HepG2 (cell line): ENCODE data around the gene CREBBP. TPM values are rescaled to one million over a fixed set of nuclear protein-coding genes. Genes with fewer than 3 reads are reported as not detected.

Experiments
- ATAC-seq: fragments of 200-7000 bp; cut with Tn5 transposase; 3 replicates; pipeline ENCODE4 v1.9.1; 2020; ENCODE audit warnings: mild to moderate bottlenecking, moderate library complexity
- BruUV-seq: library from RNA; stranded (reverse); fragments of 400-500 nt; replicated peaks from 2 replicates; lab custom pipeline; 2021; lab: Mats Ljungman, UMichigan
- CTCF ChIA-PET: fragments of 300-600 bp; formaldehyde crosslinking; extraction: SDS; loops from one replicate; lab custom pipeline; 2021; ENCODE audit warnings: low total read pairs, inconsistent platforms, low intra/inter-chr PET ratio; lab: Yijun Ruan, JAX
- POLR2A ChIA-PET: fragments of 350-600 bp; sonication (Branson Sonifier 250); formaldehyde crosslinking; loops from one replicate; lab custom pipeline; 2020; ENCODE audit warnings: antibody characterized with exemption, inconsistent platforms; lab: Yijun Ruan, JAX
- DNase-seq: peaks from one replicate; pipeline ENCODE4 v3.0.0-alpha.2; 2015; ENCODE audit warnings: low spot score
- FAIRE-seq: peaks from 3 replicates; lab custom pipeline; 2011; peaks lifted over from hg19 to GRCh38; lab: Jason Lieb, UNC
- H2AFZ ChIP-seq: one replicate; pipeline ENCODE4 v1.6.1; 2011; ENCODE audit warnings: low read length, inconsistent platforms
- H3K27ac ChIP-seq: fragments of 300-600 bp; 3 replicates; pipeline ENCODE4 v1.8.0; 2011; ENCODE audit warnings: mixed run types, mild to moderate bottlenecking, mixed read lengths, low read length, inconsistent platforms; ENCODE audit not compliant: insufficient read depth; ENCODE audit errors: extremely low read length
- H3K27me3 ChIP-seq, 2 experiments: fragments of 200-600 bp in 1 of 2; 2 replicates in 1 of 2; 3 replicates in 1 of 2; pipeline versions ENCODE4 v1.6.0 to v1.8.0; 2011; ENCODE audit warnings: low read length in 2 of 2, mild to moderate bottlenecking in 2 of 2, moderate library complexity in 2 of 2, inconsistent platforms in 1 of 2; ENCODE audit not compliant: insufficient read depth in 2 of 2, control insufficient read depth in 1 of 2
- H3K36me3 ChIP-seq, 2 experiments: fragments of 200-600 bp in 1 of 2; replicated peaks in 1 of 2; 2 replicates in 1 of 2; 3 replicates in 1 of 2; pipeline versions ENCODE4 v1.5.1 to v1.8.0; 2011; ENCODE audit warnings: low read length in 2 of 2, inconsistent platforms in 1 of 2; ENCODE audit not compliant: insufficient read depth in 2 of 2, control insufficient read depth in 1 of 2
- H3K4me1 ChIP-seq: 2 replicates; pipeline ENCODE4 v1.5.1; 2012; ENCODE audit warnings: low read length, inconsistent platforms; ENCODE audit not compliant: insufficient read depth
- H3K4me2 ChIP-seq: 2 replicates; pipeline ENCODE4 v1.6.0; 2011; ENCODE audit warnings: low read depth, low read length, inconsistent platforms
- H3K4me3 ChIP-seq, 3 experiments: fragments of 200-600 bp in 1 of 3; sonication (generic), shearing (Covaris generic) in 1 of 3; replicated peaks in 1 of 3; 2 replicates each; pipeline ENCODE4 v1.5.1; 2011 to 2016; ENCODE audit warnings: low read length in 3 of 3, inconsistent platforms in 2 of 3, low read depth in 2 of 3, mild to moderate bottlenecking in 2 of 3, control low read depth in 1 of 3, mixed read lengths in 1 of 3; ENCODE audit not compliant: insufficient read depth in 1 of 3
- H3K79me2 ChIP-seq: one replicate; pipeline ENCODE4 v1.6.1; 2011; ENCODE audit warnings: low read length, inconsistent platforms; ENCODE audit not compliant: insufficient read depth
- H3K9ac ChIP-seq: 2 replicates; pipeline ENCODE4 v1.6.0; 2011; ENCODE audit warnings: mild to moderate bottlenecking, low read depth, low read length, inconsistent platforms; ENCODE audit not compliant: insufficient read depth
- H3K9me3 ChIP-seq: 2 replicates; pipeline ENCODE4 v1.5.1; 2012; ENCODE audit warnings: mild to moderate bottlenecking, low read length
- H4K20me1 ChIP-seq: 2 replicates; pipeline ENCODE4 v1.6.0; 2011; ENCODE audit warnings: inconsistent platforms, mild to moderate bottlenecking, low read length, moderate library complexity; ENCODE audit not compliant: insufficient read depth
- ISX ChIP-seq: sonication (generic); formaldehyde crosslinking; conservative IDR thresholded peaks from 2 replicates; pipeline ENCODE4 v1.5.0; 2020; ENCODE audit warnings: missing genetic modification reagents
- RBFOX2 ChIP-seq: fragments of 200-400 bp; formaldehyde crosslinking; IDR thresholded peaks from 2 replicates; pipeline ENCODE4 v1.6.1; 2017; ENCODE audit warnings: low read depth, mild to moderate bottlenecking, low read length
- ZKSCAN5 ChIP-seq: sonication (generic); formaldehyde crosslinking; IDR thresholded peaks from 2 replicates; pipeline ENCODE4 v1.5.1; 2020; ENCODE audit warnings: mild to moderate bottlenecking, missing genetic modification reagents
- ZNF224 ChIP-seq: sonication (generic); formaldehyde crosslinking; IDR thresholded peaks from 2 replicates; pipeline ENCODE4 v1.5.0; 2020; ENCODE audit warnings: mild to moderate bottlenecking, missing genetic modification reagents
- ZNF616 ChIP-seq: sonication (generic); formaldehyde crosslinking; IDR thresholded peaks from 2 replicates; pipeline ENCODE4 v1.5.0; 2020; ENCODE audit warnings: low read depth, mild to moderate bottlenecking, missing genetic modification reagents
- ZNF83 ChIP-seq: sonication (generic); formaldehyde crosslinking; IDR thresholded peaks from 2 replicates; pipeline ENCODE4 v1.4.0; 2020; ENCODE audit warnings: missing genetic modification reagents, mild to moderate bottlenecking, borderline replicate concordance
- WGBS: methylation state at CpG from one replicate; pipeline ENCODE4 v1.1.6; 2017; ENCODE audit warnings: low lambda C conversion rate; 5-methylcytosine and 5-hydroxymethylcytosine counted together
- in situ Hi-C: cut with HindIII; loops from 2 replicates; pipeline ENCODE4 v1.10.0; 2017; ENCODE audit warnings: low pct_unique_long_range_greater_than_20kb; ENCODE audit not compliant: extremely low pct_ligation_motif_present
- intact Hi-C: fragments of 100-400 bp; cut with micrococcal nuclease; formaldehyde crosslinking; loops from one replicate; pipeline ENCODE4 v1.10.0; 2022; ENCODE audit not compliant: unreplicated experiment
- polyA plus RNA-seq, 8 experiments: library from polyadenylated mRNA; depleted of rRNA in 3 of 8; stranded (reverse) in 7 of 8; unstranded in 1 of 8; fragments of >200 nt; fragmentation: Illumina TruSeq in 4 of 8; extraction: Trizol in 4 of 8; gene quantifications; 2 replicates each; pipeline versions ENCODE4 v1.2.1 to v1.2.3, GENCODE V29; 2011 to 2016; ENCODE audit warnings: low read depth in 4 of 8, missing spikeins in 1 of 8, mixed read lengths in 1 of 8; ENCODE audit not compliant: insufficient read depth in 1 of 8
- total RNA-seq, 5 experiments: library from RNA; depleted of rRNA; stranded (reverse); fragments of >200 nt; fragmentation: Illumina TruSeq; extraction: Trizol; gene quantifications; 2 replicates each; pipeline ENCODE4 v1.2.3, GENCODE V29; 2016; ENCODE audit warnings: low read depth in 1 of 5
- TF ChIP-seq, protein P1 (sequence below): sonication (generic); formaldehyde crosslinking; conservative IDR thresholded peaks from 2 replicates; pipeline ENCODE4 v1.4.0; 2020; ENCODE audit warnings: missing genetic modification reagents
- TF ChIP-seq, protein P2 (sequence below), 2 experiments: sonication (generic) in 1 of 2; formaldehyde crosslinking in 1 of 2; IDR thresholded peaks; 2 replicates each; pipeline versions ENCODE4 v1.5.1 to v1.6.1; 2011 to 2020; ENCODE audit warnings: borderline replicate concordance in 1 of 2, low read depth in 1 of 2, low read length in 1 of 2, mild to moderate bottlenecking in 1 of 2, missing genetic modification reagents in 1 of 2, moderate library complexity in 1 of 2
- TF ChIP-seq, protein P3 (sequence below): sonication (generic); formaldehyde crosslinking; IDR thresholded peaks from 2 replicates; pipeline ENCODE4 v1.4.0; 2020; ENCODE audit warnings: missing genetic modification reagents, mild to moderate bottlenecking, borderline replicate concordance
- TF ChIP-seq, protein P4 (sequence below): sonication (generic); formaldehyde crosslinking; IDR thresholded peaks from 2 replicates; pipeline ENCODE4 v1.5.0; 2020; ENCODE audit warnings: mild to moderate bottlenecking, missing genetic modification reagents, borderline replicate concordance

Gene CREBBP
- total and polyA plus RNA-seq, 2 of the 13 experiments (the other 11 are each of a cell fraction or from before 2014, with no cell fraction given): 5.3 to 10.4 TPM

DNA sequence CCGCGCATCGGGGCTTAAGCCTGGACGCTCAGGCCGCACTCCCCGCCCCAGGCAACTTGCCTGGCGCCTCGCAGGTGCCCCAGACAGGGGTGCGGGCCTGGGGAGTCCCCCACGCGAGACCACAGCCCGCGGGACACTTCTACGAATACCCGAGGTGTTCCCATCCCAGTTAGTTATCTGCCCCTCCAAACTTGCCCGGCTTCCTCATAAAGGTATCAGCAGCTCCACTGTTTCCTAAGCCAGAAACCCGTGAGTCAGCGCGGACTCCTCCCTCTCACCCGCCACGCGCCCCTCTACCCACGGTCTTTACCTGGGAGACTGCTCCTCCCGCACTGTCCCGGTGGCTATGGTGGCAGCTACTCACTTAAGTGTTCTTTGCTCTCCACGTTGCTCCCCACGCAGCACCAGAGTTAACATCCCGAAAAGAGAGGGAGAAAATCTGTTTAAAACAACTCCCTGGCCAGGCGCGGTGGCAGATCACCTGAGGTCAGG lies 1.0 kb upstream of the CREBBP start:
- intact Hi-C loops: no loop called here
- H3K9me3 ChIP-seq: no peaks in the 10 kb centered on the region
- H2AFZ ChIP-seq: no peak overlapping the region
- peaks cover 31% of the 10 kb centered on the region for H3K79me2 ChIP-seq
- POLR2A ChIA-PET: interaction anchor here (0.8 to 1.5 kb wide), 2 partner anchors 24 to 185 kb away, joined by 3 to 9 read pairs; no protein-coding TSS in a partner anchor
- no peak overlapping the region for H3K27ac ChIP-seq
- no peak for FAIRE-seq
- in situ Hi-C loops: no loop called here
- peak overlapping the region; percentile 58 to 89 (median 67); a peak in 5 of 6 replicates for H3K4me3 ChIP-seq
- H3K27me3 ChIP-seq: no peaks in the 10 kb centered on the region; a peak in 2 of 5 replicates
- peaks cover 30% of the 10 kb centered on the region for H4K20me1 ChIP-seq
- no peak for ATAC-seq
- H3K36me3 ChIP-seq: peaks cover 0 to 1% of the 10 kb centered on the region in 2 experiments; a peak in 1 of 5 replicates
- no TSS peak for BruUV-seq
- peaks cover 66% of the 10 kb centered on the region for H3K4me1 ChIP-seq
- WGBS: 84% methylated on average over 17 of the region's 30 CpGs
- peak overlapping the region; percentile 94 for H3K4me2 ChIP-seq
- H3K9ac ChIP-seq: peak overlapping the region; percentile 85; the same call in 1 of the 2 replicates
- no peak for DNase-seq
- CTCF ChIA-PET: no interaction called here
- TF ChIP-seq ZKSCAN5: no peak
- TF ChIP-seq, protein P1, sequence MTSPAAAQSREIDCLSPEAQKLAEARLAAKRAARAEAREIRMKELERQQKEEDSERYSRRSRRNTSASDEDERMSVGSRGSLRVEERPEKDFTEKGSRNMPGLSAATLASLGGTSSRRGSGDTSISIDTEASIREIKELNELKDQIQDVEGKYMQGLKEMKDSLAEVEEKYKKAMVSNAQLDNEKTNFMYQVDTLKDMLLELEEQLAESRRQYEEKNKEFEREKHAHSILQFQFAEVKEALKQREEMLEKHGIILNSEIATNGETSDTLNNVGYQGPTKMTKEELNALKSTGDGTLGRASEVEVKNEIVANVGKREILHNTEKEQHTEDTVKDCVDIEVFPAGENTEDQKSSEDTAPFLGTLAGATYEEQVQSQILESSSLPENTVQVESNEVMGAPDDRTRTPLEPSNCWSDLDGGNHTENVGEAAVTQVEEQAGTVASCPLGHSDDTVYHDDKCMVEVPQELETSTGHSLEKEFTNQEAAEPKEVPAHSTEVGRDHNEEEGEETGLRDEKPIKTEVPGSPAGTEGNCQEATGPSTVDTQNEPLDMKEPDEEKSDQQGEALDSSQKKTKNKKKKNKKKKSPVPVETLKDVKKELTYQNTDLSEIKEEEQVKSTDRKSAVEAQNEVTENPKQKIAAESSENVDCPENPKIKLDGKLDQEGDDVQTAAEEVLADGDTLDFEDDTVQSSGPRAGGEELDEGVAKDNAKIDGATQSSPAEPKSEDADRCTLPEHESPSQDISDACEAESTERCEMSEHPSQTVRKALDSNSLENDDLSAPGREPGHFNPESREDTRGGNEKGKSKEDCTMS (CRISPR knock-in tag): no peak
- no peak for TF ChIP-seq RBFOX2
- TF ChIP-seq, protein P2, sequence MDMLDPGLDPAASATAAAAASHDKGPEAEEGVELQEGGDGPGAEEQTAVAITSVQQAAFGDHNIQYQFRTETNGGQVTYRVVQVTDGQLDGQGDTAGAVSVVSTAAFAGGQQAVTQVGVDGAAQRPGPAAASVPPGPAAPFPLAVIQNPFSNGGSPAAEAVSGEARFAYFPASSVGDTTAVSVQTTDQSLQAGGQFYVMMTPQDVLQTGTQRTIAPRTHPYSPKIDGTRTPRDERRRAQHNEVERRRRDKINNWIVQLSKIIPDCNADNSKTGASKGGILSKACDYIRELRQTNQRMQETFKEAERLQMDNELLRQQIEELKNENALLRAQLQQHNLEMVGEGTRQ (IDR thresholded peaks at IDR 0.05; ENCODE audit: low read depth, low read length): no peak
- TF ChIP-seq, protein P2 (CRISPR knock-in tag; IDR thresholded peaks at IDR 0.05; ENCODE audit: borderline replicate concordance): no peak
- TF ChIP-seq ZNF83 (CRISPR knock-in tag): no peak
- TF ChIP-seq ZNF224: peak; percentile 75; the same call in 1 of the 2 replicates
- TF ChIP-seq, protein P3, sequence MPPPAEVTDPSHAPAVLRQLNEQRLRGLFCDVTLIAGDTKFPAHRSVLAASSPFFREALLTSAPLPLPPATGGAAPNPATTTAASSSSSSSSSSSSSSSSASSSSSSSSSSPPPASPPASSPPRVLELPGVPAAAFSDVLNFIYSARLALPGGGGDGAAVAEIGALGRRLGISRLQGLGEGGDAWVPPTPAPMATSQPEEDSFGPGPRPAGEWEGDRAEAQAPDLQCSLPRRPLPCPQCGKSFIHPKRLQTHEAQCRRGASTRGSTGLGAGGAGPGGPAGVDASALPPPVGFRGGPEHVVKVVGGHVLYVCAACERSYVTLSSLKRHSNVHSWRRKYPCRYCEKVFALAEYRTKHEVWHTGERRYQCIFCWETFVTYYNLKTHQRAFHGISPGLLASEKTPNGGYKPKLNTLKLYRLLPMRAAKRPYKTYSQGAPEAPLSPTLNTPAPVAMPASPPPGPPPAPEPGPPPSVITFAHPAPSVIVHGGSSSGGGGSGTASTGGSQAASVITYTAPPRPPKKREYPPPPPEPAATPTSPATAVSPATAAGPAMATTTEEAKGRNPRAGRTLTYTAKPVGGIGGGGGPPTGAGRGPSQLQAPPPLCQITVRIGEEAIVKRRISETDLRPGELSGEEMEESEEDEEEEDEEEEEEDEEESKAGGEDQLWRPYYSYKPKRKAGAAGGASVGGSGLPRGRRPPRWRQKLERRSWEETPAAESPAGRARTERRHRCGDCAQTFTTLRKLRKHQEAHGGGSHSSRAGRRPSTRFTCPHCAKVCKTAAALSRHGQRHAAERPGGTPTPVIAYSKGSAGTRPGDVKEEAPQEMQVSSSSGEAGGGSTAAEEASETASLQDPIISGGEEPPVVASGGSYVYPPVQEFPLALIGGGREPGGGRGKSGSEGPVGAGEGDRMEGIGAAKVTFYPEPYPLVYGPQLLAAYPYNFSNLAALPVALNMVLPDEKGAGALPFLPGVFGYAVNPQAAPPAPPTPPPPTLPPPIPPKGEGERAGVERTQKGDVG (CRISPR knock-in tag): peak; percentile 35; the same call in 1 of the 2 replicates
- TF ChIP-seq, protein P4, sequence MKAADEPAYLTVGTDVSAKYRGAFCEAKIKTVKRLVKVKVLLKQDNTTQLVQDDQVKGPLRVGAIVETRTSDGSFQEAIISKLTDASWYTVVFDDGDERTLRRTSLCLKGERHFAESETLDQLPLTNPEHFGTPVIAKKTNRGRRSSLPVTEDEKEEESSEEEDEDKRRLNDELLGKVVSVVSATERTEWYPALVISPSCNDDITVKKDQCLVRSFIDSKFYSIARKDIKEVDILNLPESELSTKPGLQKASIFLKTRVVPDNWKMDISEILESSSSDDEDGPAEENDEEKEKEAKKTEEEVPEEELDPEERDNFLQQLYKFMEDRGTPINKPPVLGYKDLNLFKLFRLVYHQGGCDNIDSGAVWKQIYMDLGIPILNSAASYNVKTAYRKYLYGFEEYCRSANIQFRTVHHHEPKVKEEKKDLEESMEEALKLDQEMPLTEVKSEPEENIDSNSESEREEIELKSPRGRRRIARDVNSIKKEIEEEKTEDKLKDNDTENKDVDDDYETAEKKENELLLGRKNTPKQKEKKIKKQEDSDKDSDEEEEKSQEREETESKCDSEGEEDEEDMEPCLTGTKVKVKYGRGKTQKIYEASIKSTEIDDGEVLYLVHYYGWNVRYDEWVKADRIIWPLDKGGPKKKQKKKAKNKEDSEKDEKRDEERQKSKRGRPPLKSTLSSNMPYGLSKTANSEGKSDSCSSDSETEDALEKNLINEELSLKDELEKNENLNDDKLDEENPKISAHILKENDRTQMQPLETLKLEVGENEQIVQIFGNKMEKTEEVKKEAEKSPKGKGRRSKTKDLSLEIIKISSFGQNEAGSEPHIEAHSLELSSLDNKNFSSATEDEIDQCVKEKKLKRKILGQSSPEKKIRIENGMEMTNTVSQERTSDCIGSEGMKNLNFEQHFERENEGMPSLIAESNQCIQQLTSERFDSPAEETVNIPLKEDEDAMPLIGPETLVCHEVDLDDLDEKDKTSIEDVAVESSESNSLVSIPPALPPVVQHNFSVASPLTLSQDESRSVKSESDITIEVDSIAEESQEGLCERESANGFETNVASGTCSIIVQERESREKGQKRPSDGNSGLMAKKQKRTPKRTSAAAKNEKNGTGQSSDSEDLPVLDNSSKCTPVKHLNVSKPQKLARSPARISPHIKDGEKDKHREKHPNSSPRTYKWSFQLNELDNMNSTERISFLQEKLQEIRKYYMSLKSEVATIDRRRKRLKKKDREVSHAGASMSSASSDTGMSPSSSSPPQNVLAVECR (CRISPR knock-in tag): no peak
- no peak for TF ChIP-seq ISX (CRISPR knock-in tag)
- TF ChIP-seq ZNF616 (CRISPR knock-in tag): no peak
